NCI-H748 treated with DMSO at 0.1 percent for 48 hours (cell line): Measurements from ENCODE around the gene CYP39A1.

Experiments used
- DNase-seq: peaks from one replicate; lab custom pipeline; 2025; lab: John Stamatoyannopoulos, UW

CYP39A1 gene

GRCh38 chr6:46511320-46511719, 141.3 kb downstream of the CYP39A1 start:
- DNase-seq = no peak

GRCh38 chr6:46510651-46511050, 142.0 kb downstream of the CYP39A1 start:
- no peak for DNase-seq

GRCh38 chr6:46509981-46510510, 142.6 kb downstream of the CYP39A1 start:
- no peak for DNase-seq

- DNase-seq = no peak
Observed at GRCh38 chr6:46509063-46509462, 143.6 kb downstream of the CYP39A1 start.

- no peak for DNase-seq
Observed at GRCh38 chr6:46507426-46507825, 145.2 kb downstream of the CYP39A1 start.

GRCh38 chr6:46505693-46506512, 146.7 kb downstream of the CYP39A1 start:
- DNase-seq = no peak

- no peak for DNase-seq
Observed at GRCh38 chr6:46504242-46504641, 148.4 kb downstream of the CYP39A1 start.

GRCh38 chr6:46502486-46503119, 150.0 kb downstream of the CYP39A1 start:
- DNase-seq = no peak

GRCh38 chr6:46501136-46502089, 151.2 kb downstream of the CYP39A1 start:
- DNase-seq = no peak

GRCh38 chr6:46500382-46500781, 152.2 kb downstream of the CYP39A1 start:
- DNase-seq = no peak
